Aorta (tissue), 5 donors: ENCODE data around the gene ARSB. TPM values are rescaled to one million over a fixed set of nuclear protein-coding genes. Genes with fewer than 3 reads are reported as not detected.

Source experiments
- ATAC-seq: fragments of 200-7000 bp; cut with Tn5 transposase; one replicate; pipeline ENCODE4 v1.9.1; 2022; ENCODE audit warnings: moderate library complexity; ENCODE audit not compliant: low FRiP score
- DNase-seq, 2 donors: peaks; one replicate each; pipeline ENCODE4 v3.0.0-alpha.2; 2020
- H3K27ac ChIP-seq, 2 donors: one replicate each; pipeline ENCODE4 v1.5.1; 2013; ENCODE audit warnings: low read length in 2 of 2, mild to moderate bottlenecking in 2 of 2, moderate library complexity in 2 of 2, control low read depth in 1 of 2, inconsistent platforms in 1 of 2, low read depth in 1 of 2
- H3K27me3 ChIP-seq, 2 donors: one replicate each; pipeline ENCODE4 v1.6.1; 2013; ENCODE audit warnings: control low read depth in 1 of 2, low read length in 1 of 2, mild to moderate bottlenecking in 1 of 2, moderate library complexity in 1 of 2; ENCODE audit not compliant: insufficient read depth in 2 of 2, control insufficient read depth in 1 of 2
- H3K36me3 ChIP-seq, 2 donors: one replicate each; pipeline ENCODE4 v1.6.1; 2013; ENCODE audit warnings: control low read depth in 1 of 2, low read length in 1 of 2, mild to moderate bottlenecking in 1 of 2; ENCODE audit not compliant: insufficient read depth in 2 of 2, control insufficient read depth in 1 of 2
- H3K4me1 ChIP-seq, 2 donors: one replicate each; pipeline ENCODE4 v1.6.1; 2013; ENCODE audit warnings: low read length in 2 of 2, control low read depth in 1 of 2, mild to moderate bottlenecking in 1 of 2, moderate library complexity in 1 of 2; ENCODE audit not compliant: insufficient read depth in 2 of 2, control insufficient read depth in 1 of 2
- H3K4me3 ChIP-seq, 2 donors: one replicate each; pipeline ENCODE4 v1.5.1; 2013; ENCODE audit warnings: low read length in 2 of 2, control low read depth in 1 of 2, mild to moderate bottlenecking in 1 of 2
- H3K9me3 ChIP-seq: one replicate; pipeline ENCODE4 v1.6.1; 2013; ENCODE audit warnings: mild to moderate bottlenecking, low read length; ENCODE audit not compliant: control insufficient read depth
- WGBS, 2 donors: extraction: QIAGEN DNeasy Blood & Tissue Kit; methylation state at CpG; one replicate each; pipeline ENCODE4 v1.1.7; 2013; 5-methylcytosine and 5-hydroxymethylcytosine counted together
- intact Hi-C, 2 donors: fragments of 100-400 bp; cut with DNase I; formaldehyde crosslinking; loops; one replicate each; pipeline versions ENCODE4 v1.14.2 to v1.15.0; 2022
- polyA plus RNA-seq, 2 donors: library from polyadenylated mRNA; stranded (reverse); fragments of 200-250 nt; gene quantifications; one replicate each; pipeline ENCODE4 v1.2.3, GENCODE V29; 2013
- total RNA-seq, 2 donors: library from RNA; stranded (reverse); fragmentation: NEBNext Ultra II Directional; extraction: Animal tissue kit (Norgen Biotek cat#: 25700); gene quantifications; one replicate each; pipeline ENCODE4 v1.2.1, GENCODE V29; 2021
- donor health status: healthy with polysubstance abuse.
- donor health status: Bipolar disorder and iron deficiency.
- donor health status: DM: no; HTN: no; CAD: no.
- donor health status: DM: no; HTN: no; CAD: no.
- donor health status: DM: yes; HTN: yes; CAD: no.

The ARSB gene
- total and polyA plus RNA-seq, 4 donors, result 3.5 to 17.2 (median 12.0) TPM

GRCh38 chr5:78791501-78792100 lies 193.5 kb downstream of the ARSB start:
- H3K27me3 ChIP-seq, result no peaks in the 10 kb centered on the region
- H3K4me3 ChIP-seq, result no peak overlapping the region
- WGBS, 2 donors, result 79 to 81% methylated on average over 11 of the region's 11 CpGs
- ATAC-seq, result no peak
- no peaks in the 10 kb centered on the region for H3K9me3 ChIP-seq
- no peak for DNase-seq
- H3K4me1 ChIP-seq, result no peaks in the 10 kb centered on the region
- intact Hi-C loops, result no loop called here
- no peaks in the 10 kb centered on the region for H3K36me3 ChIP-seq
- no peak overlapping the region for H3K27ac ChIP-seq

- Histone ChIP-seq H3K27ac (no peak overlapping the region), H3K36me3 (no peaks in the 10 kb centered on the region), H3K27me3 (no peaks in the 10 kb centered on the region), H3K4me1 (no peaks in the 10 kb centered on the region), H3K4me3 (no peak overlapping the region), H3K9me3 (no peaks in the 10 kb centered on the region)
- DNase-seq, result no peak
- no peak for ATAC-seq
- WGBS, 2 donors, result 16 to 25% methylated on average over 7 of the region's 7 CpGs
- intact Hi-C loops, result no loop called here
These were observed 197.3 kb downstream of the ARSB start for GRCh38 chr5:78787783-78788182.

- no peaks in the 10 kb centered on the region for H3K4me1 ChIP-seq
- ATAC-seq (no peak), DNase-seq (no peak)
- no peaks in the 10 kb centered on the region for H3K27me3 ChIP-seq
- H3K9me3 ChIP-seq, result no peaks in the 10 kb centered on the region
- 98 to 100% methylated on average over 1 of the region's 1 CpG for WGBS, 2 donors
- no peak overlapping the region for H3K4me3 ChIP-seq
- intact Hi-C loops, result no loop called here
- H3K27ac ChIP-seq, result no peak overlapping the region
- no peaks in the 10 kb centered on the region for H3K36me3 ChIP-seq
These were observed 199.7 kb downstream of the ARSB start for GRCh38 chr5:78785454-78785853.

- no peaks in the 10 kb centered on the region for H3K36me3 ChIP-seq
- intact Hi-C loops, result no loop called here
- H3K27ac ChIP-seq, result no peak overlapping the region
- ATAC-seq (no peak), DNase-seq (no peak)
- 68 to 81% methylated on average over 2 of the region's 2 CpGs for WGBS, 2 donors
- H3K27me3 ChIP-seq, result no peaks in the 10 kb centered on the region
- no peaks in the 10 kb centered on the region for H3K4me1 ChIP-seq
- H3K4me3 ChIP-seq, result no peak overlapping the region
- H3K9me3 ChIP-seq, result no peaks in the 10 kb centered on the region
These were observed 201.5 kb downstream of the ARSB start for GRCh38 chr5:78783434-78784130.

- no peaks in the 10 kb centered on the region for H3K27me3 ChIP-seq
- DNase-seq (no peak), ATAC-seq (no peak)
- intact Hi-C loops, result no loop called here
- H3K9me3 ChIP-seq, result no peaks in the 10 kb centered on the region
- no peaks in the 10 kb centered on the region for H3K36me3 ChIP-seq
- no peak overlapping the region for H3K27ac ChIP-seq
- 90 to 95% methylated on average over 1 of the region's 1 CpG for WGBS, 2 donors
- no peaks in the 10 kb centered on the region for H3K4me1 ChIP-seq
- H3K4me3 ChIP-seq, result no peak overlapping the region
These were observed 202.4 kb downstream of the ARSB start for GRCh38 chr5:78782728-78783127.

- DNase-seq, result no peak
- ATAC-seq, result no peak
- intact Hi-C loops, result no loop called here
- Histone ChIP-seq H3K4me1 (no peaks in the 10 kb centered on the region), H3K27ac (no peak overlapping the region), H3K36me3 (no peaks in the 10 kb centered on the region), H3K27me3 (no peaks in the 10 kb centered on the region), H3K4me3 (no peak overlapping the region), H3K9me3 (no peaks in the 10 kb centered on the region)
- WGBS, 2 donors, result 89 to 90% methylated on average over 7 of the region's 7 CpGs
These were observed 203.4 kb downstream of the ARSB start for GRCh38 chr5:78781611-78782286.

- Histone ChIP-seq H3K9me3 (no peaks in the 10 kb centered on the region), H3K36me3 (no peaks in the 10 kb centered on the region), H3K27ac (no peak overlapping the region), H3K27me3 (no peaks in the 10 kb centered on the region), H3K4me1 (no peaks in the 10 kb centered on the region), H3K4me3 (no peak overlapping the region)
- WGBS, 2 donors, result 64 to 71% methylated on average over 12 of the region's 12 CpGs
- ATAC-seq (no peak), DNase-seq (no peak)
- intact Hi-C loops, result no loop called here
These were observed 205.1 kb downstream of the ARSB start for GRCh38 chr5:78779771-78780616.

- no peak for ATAC-seq
- no peak overlapping the region for H3K27ac ChIP-seq
These were observed 205.8 kb downstream of the ARSB start for GRCh38 chr5:78779262-78779661.

More at GRCh38 chr5:78779262-78779661, 205.8 kb downstream of the ARSB start:
- Histone ChIP-seq H3K9me3 (no peaks in the 10 kb centered on the region), H3K27me3 (no peaks in the 10 kb centered on the region), H3K4me1 (no peaks in the 10 kb centered on the region), H3K4me3 (no peak overlapping the region), H3K36me3 (no peaks in the 10 kb centered on the region)
- intact Hi-C loops, result no loop called here
- no peak for DNase-seq
- WGBS, 2 donors, result 98 to 99% methylated on average over 4 of the region's 4 CpGs
